Erythroblast (primary cell): ENCODE results near the gene ACAP3.

Source experiments
- DNase-seq, 2 experiments: peaks; one replicate each; lab custom pipeline; 2025; lab: John Stamatoyannopoulos, UW
- GATA1 ChIP-seq: IDR thresholded peaks from 2 replicates; pipeline ENCODE4 v1.6.1; 2011; ENCODE audit warnings: low read depth, mild to moderate bottlenecking, control low read depth, low read length, moderate library complexity
- POLR2A ChIP-seq: IDR thresholded peaks from 2 replicates; pipeline ENCODE4 v1.6.1; 2011; ENCODE audit warnings: mild to moderate bottlenecking, low read length

ACAP3 gene

GRCh38 chr1:1309251-1310108 lies 1.8 kb upstream of the ACAP3 start:
- DNase-seq: peak; percentile 51 to 60
- no peak for TF ChIP-seq GATA1
- TF ChIP-seq POLR2A: no peak

- TF ChIP-seq GATA1: no peak
- TF ChIP-seq POLR2A: no peak
- DNase-seq: peak; percentile 57 to 63
Observed at GRCh38 chr1:1308756-1309250, 1.1 kb upstream of the ACAP3 start.

- TF ChIP-seq POLR2A: no peak
- no peak for TF ChIP-seq GATA1
- DNase-seq: peak; percentile 51 to 65
Observed at GRCh38 chr1:1307261-1307922, 338 bp downstream of the ACAP3 start.

GRCh38 chr1:1306661-1307260 lies 969 bp downstream of the ACAP3 start:
- TF ChIP-seq GATA1 (no peak), POLR2A (no peak)
- peak in 1 of 2 experiments; percentile 55 for DNase-seq

GRCh38 chr1:1306070-1306660 lies 1.6 kb downstream of the ACAP3 start:
- peak; percentile 50 to 53 for DNase-seq
- no peak for TF ChIP-seq POLR2A
- no peak for TF ChIP-seq GATA1

GRCh38 chr1:1305300-1306069 lies 2.2 kb downstream of the ACAP3 start:
- TF ChIP-seq POLR2A: no peak
- TF ChIP-seq GATA1: no peak
- DNase-seq: peak; percentile 82 to 85

- peak in 1 of 2 experiments; percentile 39 for DNase-seq
Observed at GRCh38 chr1:1304331-1305299, 3.1 kb downstream of the ACAP3 start.

GRCh38 chr1:1303736-1304135 lies 4.0 kb downstream of the ACAP3 start:
- TF ChIP-seq POLR2A (no peak), GATA1 (no peak)
- DNase-seq: no peak

More at GRCh38 chr1:1304331-1305299, 3.1 kb downstream of the ACAP3 start:
- TF ChIP-seq GATA1 (no peak), POLR2A (no peak)

GRCh38 chr1:1302951-1303509 lies 4.7 kb downstream of the ACAP3 start:
- TF ChIP-seq GATA1: no peak
- TF ChIP-seq POLR2A: no peak
- DNase-seq: no peak

GRCh38 chr1:1302006-1302430 lies 5.7 kb downstream of the ACAP3 start:
- TF ChIP-seq POLR2A (no peak), GATA1 (no peak)
- peak in 1 of 2 experiments; percentile 38 for DNase-seq

- no peak for TF ChIP-seq GATA1
- no peak for DNase-seq
Observed at GRCh38 chr1:1300352-1300739, 7.4 kb downstream of the ACAP3 start.

GRCh38 chr1:1299686-1300351 lies 7.9 kb downstream of the ACAP3 start:
- peak in 1 of 2 experiments; percentile 20 for DNase-seq
- TF ChIP-seq GATA1 (no peak), POLR2A (no peak)
